Gastroesophageal sphincter (tissue), 3 donors: ENCODE data around the gene AIG1.

Source experiments
- CTCF ChIP-seq, 4 experiments: fragments of 200-600 bp in 2 of 4; fragments of 450-650 bp in 2 of 4; sonication (generic) in 1 of 4; IDR thresholded peaks; one replicate each; pipeline ENCODE4 v1.5.1; 2017 to 2019; ENCODE audit warnings: antibody characterized with exemption in 4 of 4, mild to moderate bottlenecking in 2 of 4, moderate library complexity in 2 of 4
- EP300 ChIP-seq: sonication (generic); formaldehyde crosslinking; IDR thresholded peaks from one replicate; pipeline ENCODE4 v1.6.1; 2017; ENCODE audit warnings: antibody characterized with exemption, mild to moderate bottlenecking
- POLR2A ChIP-seq, 2 donors: fragments of 450-650 bp; IDR thresholded peaks; one replicate each; pipeline ENCODE4 v1.6.1; 2017; ENCODE audit warnings: antibody characterized with exemption in 2 of 2, mild to moderate bottlenecking in 2 of 2, moderate library complexity in 1 of 2
- POLR2AphosphoS5 ChIP-seq: sonication (generic); formaldehyde crosslinking; IDR thresholded peaks from one replicate; pipeline ENCODE4 v1.6.1; 2017; ENCODE audit warnings: antibody characterized with exemption

DNA sequence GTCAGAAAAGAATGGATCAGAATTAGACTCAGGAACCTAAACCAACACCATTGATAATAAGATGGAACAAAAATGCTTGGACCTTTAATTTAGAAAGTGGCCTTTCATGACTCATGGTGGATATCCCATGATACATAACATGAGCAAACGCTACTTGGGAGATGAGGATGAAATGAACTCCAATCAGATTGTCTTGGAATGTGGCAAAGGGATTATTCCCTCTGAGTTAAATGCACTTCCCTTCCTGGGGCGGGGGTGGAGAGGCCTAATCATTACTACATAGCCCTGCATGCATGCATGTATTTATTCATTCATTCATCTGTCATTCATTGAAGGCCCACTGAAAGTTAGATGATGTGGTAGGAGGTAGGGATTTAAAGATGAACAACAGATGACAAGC, 174.0 kb downstream of the AIG1 start:
- TF ChIP-seq CTCF (IDR thresholded peaks at IDR 0.05) (no peak), POLR2AphosphoS5 (no peak), POLR2A (IDR thresholded peaks at IDR 0.05) (no peak), EP300 (no peak)
